ENCODE data around the gene PSMG3. TPM values are rescaled to one million over a fixed set of nuclear protein-coding genes. Genes with fewer than 3 reads are reported as not detected.

The PSMG3 gene
- total RNA-seq, 1 donor from 2014 or later = 19.7 TPM

DNA sequence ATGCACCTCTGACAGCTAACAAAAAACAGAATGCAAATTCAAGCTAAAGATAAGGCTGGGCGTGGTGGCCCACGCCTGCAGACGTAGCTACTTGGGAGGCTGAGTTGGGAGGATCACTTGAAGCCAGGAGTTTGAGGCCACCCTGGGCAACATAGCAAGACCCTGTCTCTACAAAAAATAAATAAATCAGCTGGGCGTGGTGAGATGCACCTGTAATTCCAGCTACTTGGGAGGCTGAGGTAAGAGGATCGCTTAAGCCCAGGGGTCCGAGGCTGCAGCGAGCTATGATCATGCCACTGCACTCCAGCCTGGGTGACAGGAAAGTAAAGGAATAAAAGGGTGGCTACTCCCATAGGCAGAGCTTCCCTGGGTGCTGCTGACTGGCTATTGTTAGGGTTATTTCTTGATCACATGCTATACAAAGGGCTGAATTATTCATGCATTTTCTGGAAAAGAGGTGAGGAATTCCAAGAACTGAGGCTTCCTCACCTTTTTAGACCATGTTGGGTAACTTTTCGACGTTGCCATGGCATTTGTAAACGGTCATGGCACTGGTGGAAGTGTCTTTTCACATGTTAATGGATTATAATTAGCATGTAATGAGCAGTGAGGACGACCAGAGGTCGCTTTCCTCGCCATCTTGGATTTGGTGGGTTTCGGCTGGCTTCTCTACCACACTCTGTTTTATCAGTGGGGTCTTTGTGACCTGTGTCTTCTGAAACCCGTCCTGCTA is 6.9 kb upstream of the PSMG3 start:
- intact Hi-C loops (cut with DNase I) = no loop called here
- no peaks in the 10 kb centered on the region for H3K9me3 ChIP-seq
- TF ChIP-seq, protein P1, sequence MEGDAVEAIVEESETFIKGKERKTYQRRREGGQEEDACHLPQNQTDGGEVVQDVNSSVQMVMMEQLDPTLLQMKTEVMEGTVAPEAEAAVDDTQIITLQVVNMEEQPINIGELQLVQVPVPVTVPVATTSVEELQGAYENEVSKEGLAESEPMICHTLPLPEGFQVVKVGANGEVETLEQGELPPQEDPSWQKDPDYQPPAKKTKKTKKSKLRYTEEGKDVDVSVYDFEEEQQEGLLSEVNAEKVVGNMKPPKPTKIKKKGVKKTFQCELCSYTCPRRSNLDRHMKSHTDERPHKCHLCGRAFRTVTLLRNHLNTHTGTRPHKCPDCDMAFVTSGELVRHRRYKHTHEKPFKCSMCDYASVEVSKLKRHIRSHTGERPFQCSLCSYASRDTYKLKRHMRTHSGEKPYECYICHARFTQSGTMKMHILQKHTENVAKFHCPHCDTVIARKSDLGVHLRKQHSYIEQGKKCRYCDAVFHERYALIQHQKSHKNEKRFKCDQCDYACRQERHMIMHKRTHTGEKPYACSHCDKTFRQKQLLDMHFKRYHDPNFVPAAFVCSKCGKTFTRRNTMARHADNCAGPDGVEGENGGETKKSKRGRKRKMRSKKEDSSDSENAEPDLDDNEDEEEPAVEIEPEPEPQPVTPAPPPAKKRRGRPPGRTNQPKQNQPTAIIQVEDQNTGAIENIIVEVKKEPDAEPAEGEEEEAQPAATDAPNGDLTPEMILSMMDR (IDR thresholded peaks at IDR 0.05) = no peak
- DNase-seq = no peak
- no peaks in the 10 kb centered on the region for H3K36me3 ChIP-seq
- ATAC-seq = no peak
- peaks cover 17% of the 10 kb centered on the region for H3K4me1 ChIP-seq
- no peaks in the 10 kb centered on the region for H3K27me3 ChIP-seq (ENCODE audit: low read depth)
- H3K4me3 ChIP-seq = no peak overlapping the region
- H3K27ac ChIP-seq = no peak overlapping the region

DNA sequence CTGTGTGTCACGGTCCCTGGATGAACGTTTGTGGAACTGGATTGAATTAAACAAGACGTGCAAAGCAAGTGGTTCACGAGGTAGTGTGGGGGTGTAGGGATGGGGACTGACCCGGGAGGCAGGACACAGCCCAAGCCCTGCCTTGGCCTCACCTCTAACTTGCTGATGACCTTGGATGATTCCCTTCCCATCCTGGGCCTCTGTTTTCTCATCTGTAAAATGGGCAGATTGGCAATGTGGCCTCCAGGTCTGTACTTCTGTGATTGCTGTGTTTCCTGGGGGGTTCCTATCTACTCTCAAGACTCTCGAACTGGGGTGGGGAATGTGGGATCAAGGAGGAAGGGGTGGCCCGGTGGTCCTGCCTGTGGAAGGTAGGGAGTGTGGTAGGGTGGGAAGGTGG is 6.0 kb upstream of the PSMG3 start:
- no peak overlapping the region for H3K27ac ChIP-seq
- no peaks in the 10 kb centered on the region for H3K9me3 ChIP-seq
- intact Hi-C loops (cut with DNase I) = no loop called here
- DNase-seq (no peak), ATAC-seq (no peak)
- peaks cover 26% of the 10 kb centered on the region for H3K4me1 ChIP-seq
- no peak overlapping the region for H3K4me3 ChIP-seq
- H3K36me3 ChIP-seq = no peaks in the 10 kb centered on the region
- no peaks in the 10 kb centered on the region for H3K27me3 ChIP-seq (ENCODE audit: low read depth)
- TF ChIP-seq, protein P1 (IDR thresholded peaks at IDR 0.05) = no peak

DNA sequence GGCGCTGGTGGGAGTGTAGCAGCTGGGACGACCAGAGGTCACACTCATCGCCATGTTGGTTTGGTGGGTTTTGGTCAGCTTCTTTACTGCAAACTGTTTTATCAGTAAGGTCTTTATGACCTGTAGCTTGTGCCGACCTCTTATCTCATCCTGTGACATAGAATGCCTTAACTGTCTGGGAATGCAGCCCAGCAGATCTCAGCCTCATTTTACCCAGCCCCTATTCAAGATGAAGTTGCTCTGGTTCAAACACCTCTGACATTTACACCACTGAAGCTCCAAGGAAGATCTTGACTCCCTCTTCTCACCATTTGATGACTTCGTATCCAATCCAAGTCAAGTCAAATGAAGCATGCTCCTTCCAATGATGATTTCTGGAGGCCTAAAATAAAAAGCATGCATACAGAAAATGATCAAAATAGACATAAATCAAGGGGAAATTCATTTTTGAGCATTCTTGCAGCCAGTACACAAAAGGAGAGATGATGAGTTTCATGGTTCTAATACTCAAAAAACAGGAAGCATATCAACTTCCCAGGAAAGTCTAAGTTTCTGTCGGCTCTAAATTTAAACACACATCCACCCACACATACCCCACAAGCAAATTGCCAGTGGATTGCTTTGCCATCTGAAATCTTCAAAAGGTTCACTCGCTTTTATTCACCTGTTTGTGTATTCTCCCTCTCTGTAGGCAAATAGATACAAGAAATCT is 2.4 kb upstream of the PSMG3 start:
- intact Hi-C loops (cut with DNase I) = no loop called here
- TF ChIP-seq, protein P1 (IDR thresholded peaks at IDR 0.05) = no peak
- peak overlapping the region; percentile 98 for H3K27ac ChIP-seq

DNA sequence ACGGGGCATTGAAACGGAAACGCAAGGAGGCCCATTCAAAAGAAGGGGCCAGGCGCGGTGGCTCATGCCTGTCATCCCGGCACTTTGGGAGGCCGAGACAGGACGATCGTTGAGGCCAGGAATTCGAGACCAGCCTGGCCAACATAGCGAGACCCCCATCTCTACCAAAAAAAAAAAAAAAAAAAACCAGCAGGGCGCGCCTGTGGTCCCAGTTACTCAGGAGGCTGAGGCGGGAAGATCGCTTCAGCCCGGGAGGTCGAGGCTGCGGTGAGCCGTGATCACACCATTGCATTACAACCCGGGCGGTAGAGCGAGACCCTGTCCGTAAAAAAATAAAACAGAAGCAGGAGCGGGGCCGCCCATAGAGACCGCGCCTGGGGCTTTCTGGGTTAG is 396 bp downstream of the PSMG3 start:
- H3K4me1 ChIP-seq = peaks cover 39% of the 10 kb centered on the region
- peaks cover 18% of the 10 kb centered on the region for H3K36me3 ChIP-seq
- DNase-seq = no peak
- peak overlapping the region; percentile 90 for H3K4me3 ChIP-seq
- intact Hi-C loops (cut with DNase I) = no loop called here
- H3K27me3 ChIP-seq (ENCODE audit: low read depth) = no peaks in the 10 kb centered on the region
- ATAC-seq = no peak
- TF ChIP-seq, protein P1 (IDR thresholded peaks at IDR 0.05) = no peak
- H3K9me3 ChIP-seq = no peaks in the 10 kb centered on the region
- H3K27ac ChIP-seq = peak overlapping the region; percentile 98

More for the DNA sequence above, 2.4 kb upstream of the PSMG3 start:
- DNase-seq = no peak
- Histone ChIP-seq H3K4me1 (peaks cover 39% of the 10 kb centered on the region), H3K9me3 (no peaks in the 10 kb centered on the region), H3K36me3 (peaks cover 5% of the 10 kb centered on the region), H3K4me3 (no peak overlapping the region), H3K27me3 (ENCODE audit: low read depth) (no peaks in the 10 kb centered on the region)
- ATAC-seq = no peak

DNA sequence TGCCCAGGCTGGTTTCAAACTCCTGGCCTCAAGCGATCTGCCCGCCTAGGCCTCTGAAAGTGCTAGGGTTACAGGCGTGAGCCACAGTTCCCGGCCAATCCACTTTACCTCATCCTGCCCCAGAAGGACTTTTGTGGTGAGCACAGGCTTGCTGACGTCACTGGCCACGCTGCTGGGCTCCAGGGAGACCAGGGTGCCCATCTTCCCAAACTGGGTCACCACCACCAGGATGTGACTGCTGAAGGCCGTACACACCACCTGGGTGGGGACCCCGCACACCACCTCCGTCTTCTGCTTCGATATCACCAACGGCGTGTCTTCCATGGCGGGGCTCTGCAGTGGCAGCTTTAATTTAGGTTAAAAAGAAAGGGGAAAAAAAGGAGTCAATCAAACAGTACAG is 816 bp downstream of the PSMG3 start:
- Histone ChIP-seq H3K36me3 (peaks cover 18% of the 10 kb centered on the region), H3K27ac (peak overlapping the region; percentile 98), H3K4me3 (peak overlapping the region; percentile 90), H3K4me1 (peaks cover 39% of the 10 kb centered on the region), H3K9me3 (no peaks in the 10 kb centered on the region), H3K27me3 (ENCODE audit: low read depth) (no peaks in the 10 kb centered on the region)
- ATAC-seq (no peak), DNase-seq (no peak)
- TF ChIP-seq, protein P1 (IDR thresholded peaks at IDR 0.05) = no peak
- intact Hi-C loops (cut with DNase I) = no loop called here

All from lower lobe of right lung (tissue), 2 donors.